ELF-1 (cell line): ENCODE data around the gene POLN.
"Not testable (repeated sequence)": the region's sequence is repeated elsewhere in the genome, so short reads cannot be mapped to it uniquely, and the experiment has no call there.

Experiments used
- DNase-seq: peaks from one replicate; pipeline ENCODE4 v3.0.0-alpha.2; 2016; ENCODE audit warnings: low read depth, low spot score

The POLN gene

DNA sequence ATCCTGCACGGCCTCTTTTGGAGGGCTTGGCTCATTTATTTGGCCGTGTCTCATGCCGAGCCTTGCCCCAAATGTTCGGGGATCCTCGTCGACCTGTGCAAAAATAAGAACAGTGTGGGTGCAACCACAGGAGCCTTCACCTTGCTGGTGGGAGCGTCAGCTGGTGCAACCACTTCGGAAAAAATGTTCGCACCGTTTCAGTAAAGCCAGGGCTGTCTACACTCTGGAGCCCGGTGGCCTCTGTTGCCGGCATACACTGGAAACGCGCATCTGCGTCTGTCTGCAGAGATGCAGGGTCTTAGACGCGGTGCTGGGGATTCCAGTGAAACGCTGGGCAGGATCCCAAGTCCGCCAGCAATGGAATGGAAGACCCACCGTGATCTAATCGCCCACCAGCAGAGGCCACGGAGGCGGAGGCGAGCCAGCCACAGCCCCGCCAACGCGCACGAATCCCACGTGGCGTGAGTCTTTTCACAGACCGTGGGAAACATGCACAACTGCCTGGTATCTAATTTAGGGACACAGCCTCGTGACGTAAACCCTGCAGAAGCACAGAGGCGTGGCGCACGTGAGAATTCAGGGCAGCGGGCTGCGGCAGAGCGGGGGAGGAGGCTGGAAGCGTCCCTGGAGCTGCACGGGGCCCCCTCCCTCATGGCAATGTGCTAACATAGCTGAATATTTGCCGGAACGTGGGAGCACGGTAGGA lies 33.8 kb upstream of the POLN start:
- no peak for DNase-seq

DNA sequence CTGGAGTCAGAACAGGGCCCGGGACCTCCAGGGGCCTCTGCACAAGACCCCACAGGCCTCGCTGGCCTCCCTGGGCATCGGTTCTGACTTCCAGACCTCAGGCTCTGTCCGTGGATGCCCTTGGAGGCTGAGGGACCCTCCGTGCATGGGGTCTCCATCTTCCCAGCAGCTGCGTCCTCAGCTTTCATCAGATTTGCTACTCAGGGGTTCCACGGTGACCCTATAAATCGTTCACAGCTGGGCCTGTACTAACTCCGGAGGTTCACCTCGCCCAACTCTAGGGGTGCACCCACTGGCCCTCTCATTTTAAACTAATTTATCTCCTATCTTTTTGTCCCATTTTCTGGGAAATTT lies 33.1 kb upstream of the POLN start:
- not testable (repeated sequence) for DNase-seq

DNA sequence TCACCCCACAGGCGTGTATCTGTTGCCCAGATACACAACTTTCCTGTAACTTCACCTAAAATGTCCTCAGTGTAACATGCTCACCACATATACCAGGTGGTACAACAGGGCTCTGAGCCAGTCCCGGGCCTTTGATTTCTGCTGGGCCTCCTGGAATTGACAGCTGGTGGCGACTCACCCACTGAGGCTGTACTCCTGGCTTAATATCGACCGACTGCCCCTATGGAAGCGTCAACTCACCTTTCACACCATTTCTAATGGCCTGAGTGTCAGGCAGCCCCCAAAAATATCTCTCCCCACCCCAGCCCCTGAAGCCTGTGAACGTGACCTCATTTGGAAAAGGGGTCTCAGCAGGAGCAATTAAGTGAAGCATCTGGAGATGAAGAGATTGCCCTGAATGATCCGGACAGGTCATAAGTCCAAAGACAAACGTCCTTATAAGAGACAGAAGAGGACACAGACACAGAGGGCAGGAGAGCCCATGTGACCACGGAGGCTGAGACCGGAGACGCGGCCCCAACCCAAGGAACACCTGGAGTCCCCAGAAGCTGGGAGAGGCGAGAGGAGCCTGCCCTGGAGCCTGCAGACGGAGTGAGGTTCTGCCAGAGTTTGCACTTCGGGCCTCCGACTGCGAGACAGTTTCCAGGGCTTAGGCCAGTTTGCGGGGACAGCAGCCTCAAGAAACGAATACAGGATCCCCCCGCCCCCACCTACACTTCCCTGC lies 32.6 kb upstream of the POLN start:
- no peak for DNase-seq

DNA sequence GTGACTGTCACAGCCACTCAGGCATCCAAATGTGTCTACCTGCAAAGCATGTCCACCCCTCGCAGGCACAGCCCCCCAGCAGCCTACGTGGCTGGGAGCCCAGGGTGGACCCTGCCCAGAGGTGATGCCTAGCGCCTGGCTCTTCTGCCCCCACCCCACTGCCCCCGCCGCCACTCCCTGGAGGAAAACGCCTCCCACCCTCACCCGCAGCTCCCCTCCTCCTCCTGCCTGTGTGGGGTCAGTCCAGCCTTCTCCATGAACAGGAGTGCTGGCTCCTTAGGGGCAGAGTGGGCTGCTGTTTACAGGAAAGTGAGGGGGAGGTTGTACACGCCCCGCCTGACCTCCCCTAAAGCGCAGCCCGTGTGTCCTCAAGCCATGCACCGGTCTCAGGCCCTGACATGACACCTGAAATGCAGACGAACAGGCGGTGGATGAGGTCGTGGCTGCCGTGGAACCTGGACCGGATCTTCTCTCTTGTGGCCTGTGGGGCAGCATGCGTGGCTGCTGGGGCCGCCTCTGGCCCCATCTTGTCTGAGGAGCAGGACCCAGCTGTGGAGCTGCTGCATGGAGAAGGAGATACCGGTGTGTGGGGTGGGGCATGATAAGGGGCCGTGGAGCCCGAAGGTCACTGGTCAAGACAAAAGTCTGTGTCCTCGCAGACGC lies 31.9 kb upstream of the POLN start:
- DNase-seq = no peak

DNA sequence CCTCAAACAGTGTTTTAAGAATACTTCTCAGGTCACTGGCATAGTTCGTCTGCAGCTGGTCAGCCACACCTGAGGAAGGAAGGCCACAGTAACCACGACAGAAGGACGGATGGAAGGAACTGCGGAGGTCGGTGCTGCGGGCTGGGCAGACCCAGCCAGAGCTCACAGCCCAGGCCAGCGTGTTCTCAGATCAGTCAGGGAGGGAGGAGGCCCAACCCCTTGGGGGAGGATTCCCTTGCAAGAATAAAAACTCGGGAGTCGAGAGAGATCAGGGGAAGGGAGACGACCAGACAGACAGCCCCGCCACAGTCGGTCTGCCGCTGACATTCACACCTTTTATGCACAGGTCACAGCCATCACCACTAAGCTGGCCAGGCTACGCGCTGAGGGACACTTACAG lies 31.3 kb upstream of the POLN start:
- no peak for DNase-seq

DNA sequence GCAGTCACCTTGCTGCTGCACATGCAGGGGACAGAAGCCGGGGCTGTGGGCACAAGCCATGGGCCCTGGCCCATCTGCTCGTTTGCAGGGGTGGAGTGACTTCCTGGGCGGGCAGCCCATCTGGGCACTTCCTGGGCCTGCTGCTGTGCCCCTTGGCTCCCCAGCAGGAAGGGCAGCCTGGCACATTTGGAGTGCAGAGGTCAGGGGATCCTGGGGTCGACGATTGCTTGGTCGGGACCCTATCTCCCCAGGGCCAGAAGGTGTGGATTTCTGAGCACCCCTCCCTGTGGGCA lies 30.9 kb upstream of the POLN start:
- DNase-seq = no peak

DNA sequence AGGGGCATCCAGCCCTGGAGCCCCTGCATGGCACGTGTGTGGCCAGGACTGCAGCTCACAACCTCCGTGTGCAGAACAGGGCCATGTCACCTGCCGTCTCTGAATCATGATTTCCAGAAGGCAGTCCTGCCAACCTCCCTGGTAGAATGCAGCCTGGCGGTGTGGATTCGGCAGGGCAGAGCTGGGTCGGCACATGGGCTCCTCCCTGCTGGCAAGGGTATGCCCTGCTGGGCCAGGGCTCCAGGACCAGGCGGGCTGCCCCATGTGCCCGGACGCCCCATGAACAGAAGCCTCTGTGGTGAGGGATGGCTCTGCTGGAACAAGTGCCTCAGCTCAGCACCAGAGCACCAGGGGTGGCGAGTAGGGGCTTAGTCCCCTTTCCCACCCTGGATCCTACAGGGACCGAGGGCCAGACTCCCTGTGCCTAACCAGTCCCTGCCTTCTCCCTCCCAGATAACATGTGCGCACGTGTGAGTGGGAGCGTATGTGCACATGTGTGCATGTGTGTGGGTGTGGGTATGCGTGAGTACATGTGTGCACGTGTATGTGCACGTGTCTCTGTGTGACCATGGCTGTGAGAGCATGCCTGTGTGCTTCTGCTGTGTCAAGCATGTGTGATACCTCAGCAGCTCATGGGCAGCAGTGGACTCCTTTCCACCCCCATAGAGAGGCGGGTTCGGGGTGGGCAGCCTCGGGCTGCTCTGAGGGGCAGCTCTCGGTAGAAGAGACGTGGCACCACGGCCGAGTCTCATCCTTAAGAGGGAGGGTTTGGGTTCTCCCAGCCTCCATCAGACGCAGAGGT lies 30.3 kb upstream of the POLN start:
- no peak for DNase-seq

DNA sequence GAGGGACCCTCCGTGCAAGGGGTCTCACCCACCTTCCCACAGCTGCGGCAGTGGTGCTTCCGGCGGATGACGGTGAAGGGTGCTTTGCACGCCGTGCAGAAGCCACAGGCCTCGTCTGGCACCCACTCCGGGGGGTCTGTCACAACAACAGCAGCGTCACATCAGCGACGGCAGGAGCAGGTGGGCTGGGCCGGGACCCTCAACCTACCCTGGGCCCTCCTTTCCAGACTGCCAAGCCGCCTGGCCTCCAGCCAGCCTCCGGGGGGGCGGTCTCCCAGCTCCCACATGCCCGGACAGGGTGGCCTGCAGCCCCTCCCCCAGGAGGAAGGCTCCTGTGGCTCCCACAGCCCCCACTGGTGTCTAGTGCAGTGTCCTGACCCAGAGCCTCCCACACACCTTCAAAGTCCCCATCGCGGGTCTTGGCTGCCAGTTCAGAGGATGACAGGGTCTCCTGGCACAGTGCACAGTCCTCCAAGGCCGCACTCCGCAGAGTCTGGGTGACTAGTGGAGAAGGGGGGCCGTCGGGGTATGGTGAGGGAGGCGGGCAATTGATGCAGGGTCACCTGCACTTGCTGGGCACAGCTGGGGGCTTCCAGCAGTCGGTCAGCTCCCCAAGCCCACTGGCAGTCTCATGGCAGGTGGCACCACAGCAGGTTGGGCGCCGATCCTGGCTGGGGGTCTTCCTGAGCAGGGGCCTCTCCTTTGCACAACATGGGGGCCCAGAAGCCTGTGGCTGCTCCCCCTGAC lies 29.5 kb upstream of the POLN start:
- no peak for DNase-seq

DNA sequence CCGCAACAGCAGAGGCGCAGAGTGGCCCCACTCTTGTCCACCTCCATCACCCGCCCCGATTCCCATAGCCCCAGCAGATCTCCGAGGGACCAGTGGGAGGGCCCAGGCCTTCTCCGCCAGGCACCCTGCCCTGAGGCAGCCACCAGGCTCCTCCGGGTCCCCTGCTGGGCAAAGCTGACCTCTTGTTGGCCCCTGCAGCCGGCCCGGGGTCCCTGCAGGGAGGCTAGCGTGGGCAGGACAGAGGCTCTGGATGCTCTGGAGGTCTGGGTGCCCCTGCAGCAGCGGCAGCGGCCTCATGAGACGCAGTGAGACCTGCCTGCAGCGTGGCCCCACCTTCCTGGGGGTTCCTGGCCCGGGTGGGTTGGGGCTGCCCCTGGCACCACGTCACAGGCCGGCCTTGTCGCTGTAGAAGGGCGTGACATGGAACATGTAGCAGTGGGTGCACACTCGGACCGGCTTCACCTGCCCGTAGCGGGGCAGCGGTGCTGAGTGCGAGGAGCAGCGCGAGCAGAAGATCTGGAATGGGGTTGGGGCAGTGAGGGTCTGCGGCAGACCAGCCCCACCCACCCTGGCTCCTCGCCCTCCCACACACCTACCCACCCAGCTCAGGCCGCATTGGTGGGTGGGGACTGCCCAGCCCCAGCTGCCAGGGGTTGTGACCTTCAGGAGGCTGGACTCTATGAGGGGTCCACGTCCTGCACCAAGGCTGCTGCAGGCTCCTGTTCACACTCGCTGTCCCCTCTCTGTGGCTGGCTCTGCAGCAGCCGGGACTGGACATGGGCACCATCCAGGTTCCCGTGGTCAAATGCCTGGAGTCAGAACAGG lies 28.6 kb upstream of the POLN start:
- DNase-seq = no peak

DNA sequence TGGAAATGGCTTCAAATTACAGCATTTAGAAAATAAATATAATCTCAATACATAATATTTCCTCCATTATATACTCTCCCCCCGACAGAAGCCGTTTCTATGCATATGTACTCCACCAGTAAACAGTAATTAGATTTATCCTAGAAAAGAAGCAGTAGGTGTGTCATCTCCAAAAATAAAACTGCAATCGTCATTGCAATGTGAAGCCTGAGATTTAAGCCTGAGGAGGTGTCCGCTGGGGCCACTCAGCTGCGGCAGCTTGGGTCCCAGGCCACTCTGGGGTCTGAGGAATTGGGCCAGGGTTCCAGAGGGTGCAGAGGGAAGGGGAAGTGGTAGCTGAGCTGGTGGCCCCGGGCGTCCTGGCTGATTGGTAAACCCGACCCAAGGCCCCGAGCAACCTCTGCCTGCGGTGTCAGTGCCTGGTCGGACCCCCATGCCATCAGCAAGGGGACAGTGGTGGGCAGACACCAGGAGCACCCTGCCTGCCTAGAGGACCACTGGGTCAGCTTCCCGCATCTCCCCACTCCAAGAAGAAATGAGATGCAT lies 27.8 kb upstream of the POLN start:
- no peak for DNase-seq

DNA sequence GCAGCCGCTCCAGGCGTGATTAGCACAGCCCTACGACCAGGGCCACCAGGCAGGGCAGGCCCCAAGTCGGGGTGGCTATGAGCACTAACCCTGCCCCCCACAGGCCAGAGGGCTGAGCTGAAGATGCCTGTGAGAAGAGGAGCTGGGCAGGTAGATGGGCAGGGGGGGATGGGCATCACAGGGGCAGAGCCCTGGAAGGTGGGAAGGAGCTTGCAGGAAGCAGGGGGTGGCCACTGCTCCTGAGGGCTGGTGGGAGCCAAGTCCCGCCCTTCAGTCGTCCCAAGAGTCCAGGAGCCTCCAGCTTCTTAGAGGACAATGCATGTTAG lies 27.2 kb upstream of the POLN start:
- DNase-seq = no peak

DNA sequence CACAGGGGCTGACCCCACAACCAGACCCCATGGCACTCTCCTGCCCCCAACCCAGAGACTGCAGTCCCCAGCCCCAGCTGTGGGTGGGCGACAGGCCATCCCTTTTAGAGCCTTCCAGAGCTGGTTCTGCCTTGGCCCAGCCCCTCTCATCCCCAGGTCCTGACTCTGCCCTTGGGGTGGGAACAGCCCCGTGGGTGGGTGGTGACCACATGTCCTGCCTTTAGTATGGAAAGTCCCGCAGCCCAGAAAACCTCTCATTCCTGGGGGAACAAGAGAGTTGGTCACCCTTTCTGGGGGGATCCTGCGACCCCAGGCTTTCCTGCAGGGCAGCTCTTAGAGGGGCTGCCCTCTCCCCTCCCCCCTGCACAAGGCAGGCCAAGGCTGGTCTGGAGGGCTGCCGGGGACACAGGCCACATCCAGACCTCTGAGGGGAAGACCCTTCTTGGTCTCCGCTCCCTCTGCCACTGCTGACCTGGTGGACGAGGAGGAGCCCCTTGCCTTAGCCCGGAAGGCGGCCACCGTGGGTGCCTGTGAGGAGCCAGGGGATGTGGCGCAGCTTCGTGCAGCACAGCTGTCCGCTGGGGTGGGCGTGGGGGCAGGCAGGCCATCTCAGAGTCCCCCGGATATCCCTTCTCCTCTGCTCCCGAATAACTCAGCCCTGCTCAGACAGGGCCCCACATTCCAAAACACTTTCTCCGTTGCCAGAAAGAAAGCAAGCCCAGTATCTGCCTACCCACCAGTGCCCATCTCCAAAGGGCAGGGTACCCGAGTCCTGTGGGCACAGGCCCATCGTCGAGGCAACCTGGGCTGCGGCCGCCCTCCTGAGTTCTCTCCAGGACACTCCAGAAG lies 26.7 kb upstream of the POLN start:
- DNase-seq = no peak

DNA sequence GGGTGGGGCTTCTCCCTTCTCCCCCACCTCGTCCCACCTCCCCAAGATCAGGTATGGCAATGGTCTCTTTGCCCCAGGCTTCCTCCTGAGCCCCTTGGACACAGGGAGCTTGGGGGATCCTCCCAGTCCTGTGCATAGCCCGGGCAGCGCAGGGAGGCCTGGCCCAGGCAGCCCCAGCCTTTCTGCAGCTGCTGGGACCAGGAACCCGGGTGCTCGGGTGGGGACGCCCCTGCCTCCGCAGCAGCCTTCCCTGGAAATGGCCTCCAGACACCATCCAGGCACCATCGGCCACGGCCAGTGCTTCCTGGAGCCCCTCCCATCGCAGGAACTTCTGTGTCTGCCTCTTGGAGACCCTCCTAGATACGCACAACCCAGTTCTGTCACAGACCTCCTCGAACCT lies 25.9 kb upstream of the POLN start:
- DNase-seq = no peak

DNA sequence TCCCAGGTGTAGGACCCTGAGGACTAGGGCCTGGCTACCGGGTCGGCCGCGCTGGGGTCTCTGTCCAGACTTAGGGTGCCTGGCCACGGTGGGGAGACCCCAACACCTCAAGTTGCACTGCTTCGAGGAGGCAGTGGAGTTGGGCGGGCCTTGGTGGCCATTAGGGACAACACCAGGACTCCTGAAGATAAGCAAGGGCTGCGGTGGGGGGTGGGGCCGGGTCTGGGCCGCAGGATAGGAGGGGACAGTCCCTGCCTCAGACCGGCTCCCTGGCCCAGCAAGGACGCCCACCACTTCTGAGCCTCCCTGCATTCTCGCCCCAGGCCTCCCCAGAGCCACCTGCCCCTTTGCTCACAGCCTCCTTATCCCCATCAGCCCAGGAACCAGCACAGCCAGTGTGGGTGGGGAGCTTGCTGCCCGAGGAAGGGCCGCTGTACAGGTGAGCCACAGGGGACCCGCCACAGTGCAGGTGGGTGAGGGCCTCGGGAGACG lies 25.4 kb upstream of the POLN start:
- DNase-seq = no peak

DNA sequence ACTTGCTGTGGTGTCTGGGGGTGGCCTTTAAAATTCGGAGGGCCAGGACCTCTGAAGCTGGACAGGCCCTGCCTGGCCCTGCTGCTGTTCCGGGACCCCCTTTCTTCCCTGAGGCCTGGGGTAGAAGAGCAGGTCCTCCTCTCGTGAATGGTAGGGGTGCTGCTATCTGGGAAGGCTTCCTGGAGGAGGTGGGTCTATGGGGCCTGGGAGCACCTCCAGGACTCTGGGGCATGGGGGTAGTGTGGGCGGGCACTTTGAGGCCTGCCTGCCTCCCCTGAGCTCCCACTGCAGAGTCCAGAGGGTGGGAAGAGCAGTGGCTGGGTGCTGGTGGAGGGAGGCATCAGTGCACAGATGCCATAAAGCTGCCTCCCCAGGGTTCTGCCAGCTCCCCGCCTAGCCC lies 24.9 kb upstream of the POLN start:
- no peak for DNase-seq

DNA sequence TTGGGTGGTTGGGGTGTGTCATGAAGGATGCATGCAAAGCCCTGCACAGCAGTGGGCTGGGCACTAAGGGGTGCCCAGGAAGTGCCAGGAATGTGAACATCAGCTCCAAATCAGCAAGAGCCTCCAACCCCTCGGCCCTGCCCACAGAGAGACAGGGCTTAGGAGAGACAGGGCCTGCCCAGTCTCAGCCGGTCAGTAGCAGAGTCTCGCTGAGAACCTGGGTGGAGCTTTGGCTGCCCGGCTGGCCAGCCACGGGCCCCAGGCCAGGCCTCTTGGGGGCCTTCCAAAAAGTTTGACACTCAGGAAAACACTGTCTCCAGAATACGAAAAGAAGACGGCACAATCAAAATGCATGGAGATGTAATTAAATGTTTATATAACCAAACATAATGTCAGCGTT lies 24.3 kb upstream of the POLN start:
- DNase-seq = no peak

DNA sequence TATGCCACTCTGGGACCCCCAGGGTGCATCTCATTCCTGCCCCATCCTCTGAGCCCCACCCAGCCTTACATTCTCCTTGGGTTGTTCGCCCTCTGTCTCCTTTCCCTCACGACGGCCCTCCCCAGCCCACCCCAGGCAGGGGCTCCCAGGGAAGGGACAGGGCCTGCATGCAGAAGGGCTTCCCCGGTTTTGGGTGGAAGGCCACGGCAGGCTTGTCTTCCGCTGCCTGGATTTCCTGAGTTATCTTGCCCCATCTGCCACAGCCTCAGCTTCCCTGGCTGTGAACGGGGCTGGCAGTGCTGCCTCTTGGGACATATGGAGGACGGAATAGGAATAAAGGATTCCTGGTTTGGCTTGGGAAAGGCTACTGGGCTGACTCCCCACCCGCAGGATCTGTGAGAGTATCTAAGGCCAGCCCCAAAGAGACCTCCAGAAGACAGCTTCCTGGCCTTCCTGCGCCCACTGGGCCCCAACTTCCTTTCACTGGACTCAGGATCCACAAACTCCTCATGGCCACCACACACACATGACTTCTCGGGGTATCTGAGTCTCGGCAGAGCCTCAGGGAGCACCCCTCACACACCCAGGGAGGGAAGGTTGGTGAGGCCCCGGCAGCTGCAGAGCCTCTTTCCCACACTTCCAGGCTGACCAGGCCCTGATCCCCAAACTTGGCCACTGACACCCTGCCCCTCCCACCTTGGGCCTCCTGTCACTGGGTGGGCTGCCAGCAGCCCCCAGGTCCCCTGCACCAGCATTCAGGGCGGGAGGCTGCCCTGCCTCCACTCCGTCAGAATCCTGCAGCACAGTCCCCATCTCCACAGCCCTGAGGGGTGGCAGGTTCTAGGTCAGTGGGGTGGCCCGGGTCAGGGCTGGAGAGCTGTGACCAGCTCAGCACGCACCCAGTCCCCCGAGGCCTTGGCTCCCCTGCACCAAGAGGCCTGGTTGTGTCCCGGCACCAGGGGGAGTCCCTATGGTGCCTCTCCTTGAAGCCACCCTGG lies 23.5 kb upstream of the POLN start:
- no peak for DNase-seq

DNA sequence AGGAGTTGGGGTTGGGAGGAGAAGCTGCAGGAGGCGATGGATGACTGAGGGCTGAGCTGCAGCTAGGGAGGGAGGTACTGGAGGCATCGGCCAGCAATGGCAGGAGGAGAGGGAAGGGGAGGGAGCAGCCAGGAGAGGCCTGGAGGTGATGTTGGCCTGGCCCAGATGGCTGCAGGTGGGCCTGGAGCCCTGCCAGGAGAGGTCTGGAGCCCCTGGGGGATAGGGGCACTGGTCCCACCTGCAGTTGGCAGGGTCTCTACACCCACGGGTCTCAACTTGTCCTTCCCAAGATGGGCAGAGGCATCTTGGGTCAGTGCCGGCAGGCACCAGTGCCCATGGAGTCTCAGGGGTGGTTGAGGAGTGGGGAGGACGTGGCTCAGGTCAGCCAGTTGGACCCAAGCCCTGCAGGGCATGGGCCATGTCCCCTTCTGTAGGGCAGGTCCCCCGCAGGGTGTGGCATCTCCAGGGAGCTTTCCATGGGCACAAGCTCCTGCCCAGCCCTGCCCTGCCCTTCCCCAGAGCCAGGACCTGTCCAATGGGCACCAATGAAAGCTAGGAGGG lies 22.6 kb upstream of the POLN start:
- DNase-seq = no peak
